Loucy (cell line): ENCODE measurements around the gene ARID1B.

Experiments
- EZH2phosphoT487 ChIP-seq: fragments of 200-600 bp; IDR thresholded peaks from 2 replicates; pipeline ENCODE4 v1.6.1; 2018; ENCODE audit warnings: antibody characterized with exemption, mild to moderate bottlenecking, moderate library complexity, borderline replicate concordance
- TF ChIP-seq, protein P1 (sequence below): fragments of 200-600 bp; sonication (generic); conservative IDR thresholded peaks from 2 replicates; pipeline ENCODE4 v1.5.1; 2014; ENCODE audit warnings: mild to moderate bottlenecking, antibody characterized with exemption, low read length

DNA sequence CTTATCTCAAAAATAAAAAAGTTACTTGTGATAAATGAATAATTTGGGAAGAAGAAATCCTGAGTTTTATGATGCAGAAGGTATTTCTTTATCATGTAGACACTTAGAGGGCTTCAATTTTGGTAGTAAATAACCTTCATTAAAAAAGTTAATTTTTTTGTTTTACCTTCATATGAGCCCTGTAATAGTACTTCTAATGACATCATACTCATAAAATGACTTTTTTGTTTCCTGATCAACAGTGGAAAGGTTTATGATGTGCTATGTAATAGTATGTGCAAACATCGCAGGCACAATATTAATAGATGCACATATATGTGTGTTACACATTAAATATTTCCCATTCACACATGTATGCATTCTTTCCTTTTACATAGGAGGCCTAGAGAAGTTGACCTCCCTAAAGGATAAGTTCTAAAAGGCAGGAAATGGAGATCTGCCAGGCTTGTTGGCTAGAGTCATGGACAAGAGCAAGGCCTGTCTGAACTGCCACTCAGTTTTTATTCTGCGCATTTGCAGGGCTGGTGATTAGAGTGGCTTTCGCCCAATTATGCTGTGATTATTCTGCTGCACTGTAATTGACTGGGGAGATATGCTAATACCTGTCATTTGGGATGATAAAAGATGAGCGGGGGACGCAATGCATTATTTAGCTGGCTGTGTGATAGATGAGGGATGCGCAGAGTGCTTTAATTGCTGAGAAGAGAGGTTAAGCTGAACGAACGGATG lies 273.5 kb downstream of the ARID1B start:
- TF ChIP-seq, protein P1, sequence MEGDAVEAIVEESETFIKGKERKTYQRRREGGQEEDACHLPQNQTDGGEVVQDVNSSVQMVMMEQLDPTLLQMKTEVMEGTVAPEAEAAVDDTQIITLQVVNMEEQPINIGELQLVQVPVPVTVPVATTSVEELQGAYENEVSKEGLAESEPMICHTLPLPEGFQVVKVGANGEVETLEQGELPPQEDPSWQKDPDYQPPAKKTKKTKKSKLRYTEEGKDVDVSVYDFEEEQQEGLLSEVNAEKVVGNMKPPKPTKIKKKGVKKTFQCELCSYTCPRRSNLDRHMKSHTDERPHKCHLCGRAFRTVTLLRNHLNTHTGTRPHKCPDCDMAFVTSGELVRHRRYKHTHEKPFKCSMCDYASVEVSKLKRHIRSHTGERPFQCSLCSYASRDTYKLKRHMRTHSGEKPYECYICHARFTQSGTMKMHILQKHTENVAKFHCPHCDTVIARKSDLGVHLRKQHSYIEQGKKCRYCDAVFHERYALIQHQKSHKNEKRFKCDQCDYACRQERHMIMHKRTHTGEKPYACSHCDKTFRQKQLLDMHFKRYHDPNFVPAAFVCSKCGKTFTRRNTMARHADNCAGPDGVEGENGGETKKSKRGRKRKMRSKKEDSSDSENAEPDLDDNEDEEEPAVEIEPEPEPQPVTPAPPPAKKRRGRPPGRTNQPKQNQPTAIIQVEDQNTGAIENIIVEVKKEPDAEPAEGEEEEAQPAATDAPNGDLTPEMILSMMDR, result no peak
- no peak for TF ChIP-seq EZH2phosphoT487
